ENCODE data around the gene SELENOO. TPM values are rescaled to one million over a fixed set of nuclear protein-coding genes. Genes with fewer than 3 reads are reported as not detected.

SELENOO gene
- total RNA-seq, 1 experiment from 2014 or later, result 19.0 TPM

- no peak overlapping the region for H4K8ac ChIP-seq (replicated peaks; ENCODE audit: insufficient read length, low read depth, low read length)
- H2BK15ac ChIP-seq (ENCODE audit: low read depth, low read length), result no peak overlapping the region
- no peak overlapping the region for H3K23ac ChIP-seq (ENCODE audit: insufficient read length, low read depth, low read length)
- no peak overlapping the region for H2BK12ac ChIP-seq (ENCODE audit: insufficient read length, low read depth, low read length)
- no peak overlapping the region for H2AK5ac ChIP-seq (ENCODE audit: insufficient read length, low read length)
- Mint-ChIP-seq H3K36me3 (ENCODE audit: insufficient read depth in 1 of 3, low read depth in 3 of 3) (peaks cover 2 to 8% (median 2%) of the 10 kb centered on the region in 3 experiments; a peak in 5 of 7 replicates), H3K4me3 (no peak overlapping the region; a peak in 2 of 5 replicates), H3K27me3 (ENCODE audit: low read depth) (no peaks in the 10 kb centered on the region; the same call in none of the 2 replicates), H3K27ac (no peak overlapping the region), H3K9me3 (no peaks in the 10 kb centered on the region; a peak in 2 of 5 replicates), H3K4me1 (peaks cover 8 to 12% of the 10 kb centered on the region in 2 experiments)
- no peak overlapping the region for H3K9ac ChIP-seq (ENCODE audit: extremely low read depth, insufficient read length, low read length)
- H2BK20ac ChIP-seq (ENCODE audit: low read depth, low read length, poor library complexity, severe bottlenecking), result no peak overlapping the region
- no peak overlapping the region for H3T11ph ChIP-seq (ENCODE audit: low read length)
- no peaks in the 10 kb centered on the region for H4K20me1 ChIP-seq (ENCODE audit: control insufficient read depth, insufficient read depth, insufficient read length)
- WGBS (ENCODE audit: extremely low coverage, insufficient read length, low lambda C conversion rate), result no CpG with 5 or more reads among the region's 31 CpGs
- TF ChIP-seq, protein P1, sequence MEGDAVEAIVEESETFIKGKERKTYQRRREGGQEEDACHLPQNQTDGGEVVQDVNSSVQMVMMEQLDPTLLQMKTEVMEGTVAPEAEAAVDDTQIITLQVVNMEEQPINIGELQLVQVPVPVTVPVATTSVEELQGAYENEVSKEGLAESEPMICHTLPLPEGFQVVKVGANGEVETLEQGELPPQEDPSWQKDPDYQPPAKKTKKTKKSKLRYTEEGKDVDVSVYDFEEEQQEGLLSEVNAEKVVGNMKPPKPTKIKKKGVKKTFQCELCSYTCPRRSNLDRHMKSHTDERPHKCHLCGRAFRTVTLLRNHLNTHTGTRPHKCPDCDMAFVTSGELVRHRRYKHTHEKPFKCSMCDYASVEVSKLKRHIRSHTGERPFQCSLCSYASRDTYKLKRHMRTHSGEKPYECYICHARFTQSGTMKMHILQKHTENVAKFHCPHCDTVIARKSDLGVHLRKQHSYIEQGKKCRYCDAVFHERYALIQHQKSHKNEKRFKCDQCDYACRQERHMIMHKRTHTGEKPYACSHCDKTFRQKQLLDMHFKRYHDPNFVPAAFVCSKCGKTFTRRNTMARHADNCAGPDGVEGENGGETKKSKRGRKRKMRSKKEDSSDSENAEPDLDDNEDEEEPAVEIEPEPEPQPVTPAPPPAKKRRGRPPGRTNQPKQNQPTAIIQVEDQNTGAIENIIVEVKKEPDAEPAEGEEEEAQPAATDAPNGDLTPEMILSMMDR (conservative IDR thresholded peaks at IDR 0.05), result no peak
- no peak overlapping the region for H2AFZ ChIP-seq (ENCODE audit: low read length)
- H3K9me3 ChIP-seq (ENCODE audit: control insufficient read depth, low read depth, low read length), result no peaks in the 10 kb centered on the region
- H3K4ac ChIP-seq (ENCODE audit: low read depth, low read length), result no peak overlapping the region
- no peaks in the 10 kb centered on the region for H3K27me3 ChIP-seq (ENCODE audit: insufficient read depth, low read length)
- H2BK5ac ChIP-seq (ENCODE audit: insufficient read length, low read length), result no peak overlapping the region
- H4K91ac ChIP-seq (ENCODE audit: insufficient read length, low read depth, low read length), result no peak overlapping the region
- no peak overlapping the region for H3K56ac ChIP-seq (ENCODE audit: insufficient read length, low read depth, low read length)
- no peak overlapping the region; the same call in 1 of the 2 replicates for H3K14ac ChIP-seq (ENCODE audit: insufficient read depth, low read length)
- peaks cover 5% of the 10 kb centered on the region; the same call in 1 of the 2 replicates for H3K79me2 ChIP-seq (ENCODE audit: insufficient read depth, low read length)
- peaks cover 17% of the 10 kb centered on the region for H3K23me2 ChIP-seq (ENCODE audit: insufficient read length, low read depth, low read length, poor library complexity, severe bottlenecking)
- no peaks in the 10 kb centered on the region for H3K4me1 ChIP-seq (ENCODE audit: insufficient read depth, low read length)
- no peak overlapping the region for H2BK120ac ChIP-seq (ENCODE audit: low read depth, low read length, poor library complexity, severe bottlenecking)
- H3K79me1 ChIP-seq (ENCODE audit: insufficient read depth, low read depth, low read length, poor library complexity, severe bottlenecking), result no peaks in the 10 kb centered on the region
- no peak for DNase-seq
- no peak overlapping the region for H3K27ac ChIP-seq (ENCODE audit: insufficient read length, low read depth, low read length)
- H3K4me2 ChIP-seq (ENCODE audit: insufficient read depth, insufficient read length, low read length), result no peak overlapping the region
- no peak overlapping the region for H4K5ac ChIP-seq (ENCODE audit: insufficient read length, low read depth, low read length)
- H3K18ac ChIP-seq (ENCODE audit: insufficient read length, low read depth, low read length), result no peak overlapping the region
Measured at GRCh38 chr22:50182176-50183081, 18.4 kb upstream of the SELENOO start.

Data from H9 (cell line).